NCI-H2227 treated with DMSO at 0.1 percent for 48 hours (cell line): ENCODE measurements around the gene CCER1.
A peak's percentile ranks its signal among the peaks of the same experiment; 100 is the strongest.

Source experiments
- DNase-seq: peaks from one replicate; lab custom pipeline; 2025; lab: John Stamatoyannopoulos, UW

The CCER1 gene

GRCh38 chr12:90920222-90920621 lies 34.8 kb downstream of the CCER1 start:
- DNase-seq, result no peak

GRCh38 chr12:90917431-90917830 lies 37.5 kb downstream of the CCER1 start:
- no peak for DNase-seq

- no peak for DNase-seq
Observed at GRCh38 chr12:90916516-90916915, 38.5 kb downstream of the CCER1 start.

- DNase-seq, result no peak
Observed at GRCh38 chr12:90915353-90915752, 39.6 kb downstream of the CCER1 start.

GRCh38 chr12:90910958-90911357 lies 44.0 kb downstream of the CCER1 start:
- DNase-seq, result no peak

GRCh38 chr12:90909069-90909770 lies 45.8 kb downstream of the CCER1 start:
- DNase-seq, result peak; percentile 34

- DNase-seq, result peak; percentile 43
Observed at GRCh38 chr12:90908465-90908864, 46.5 kb downstream of the CCER1 start.

- DNase-seq, result no peak
Observed at GRCh38 chr12:90905691-90906370, 49.1 kb downstream of the CCER1 start.

GRCh38 chr12:90902596-90902995 lies 52.4 kb downstream of the CCER1 start:
- no peak for DNase-seq
